Trophoblast cell (in vitro differentiated cells and primary cell): ENCODE measurements around the gene CDC42EP3.

Experiments
- DNase-seq, 2 donors: peaks; one replicate each; pipeline ENCODE4 v3.0.0-alpha.2; 2016
- H2AFZ ChIP-seq: 2 replicates; pipeline ENCODE4 v1.6.1; 2013; ENCODE audit warnings: low read length, moderate library complexity, mild to moderate bottlenecking; ENCODE audit not compliant: insufficient read depth, poor library complexity
- H2AK5ac ChIP-seq: 2 replicates; pipeline ENCODE4 v1.6.1; 2013; ENCODE audit warnings: mild to moderate bottlenecking, low read length
- H2BK120ac ChIP-seq: 2 replicates; pipeline ENCODE4 v1.6.1; 2013; ENCODE audit warnings: low read length, mild to moderate bottlenecking, moderate library complexity; ENCODE audit not compliant: insufficient read depth, poor library complexity
- H2BK12ac ChIP-seq: 2 replicates; pipeline ENCODE4 v1.6.1; 2013; ENCODE audit warnings: mild to moderate bottlenecking, low read length, moderate library complexity
- H2BK5ac ChIP-seq: 2 replicates; pipeline ENCODE4 v1.6.1; 2013; ENCODE audit warnings: low read length, low read depth, moderate library complexity, mild to moderate bottlenecking; ENCODE audit not compliant: poor library complexity
- H3K14ac ChIP-seq: 2 replicates; pipeline ENCODE4 v1.6.1; 2013; ENCODE audit warnings: mild to moderate bottlenecking, low read length
- H3K18ac ChIP-seq: 2 replicates; pipeline ENCODE4 v1.6.1; 2013; ENCODE audit warnings: mild to moderate bottlenecking, low read length
- H3K23ac ChIP-seq: 2 replicates; pipeline ENCODE4 v1.6.1; 2013; ENCODE audit warnings: low read length
- H3K27ac ChIP-seq: 2 replicates; pipeline ENCODE4 v1.5.1; 2013; ENCODE audit warnings: low read depth, mild to moderate bottlenecking, inconsistent platforms, low read length, moderate library complexity
- H3K27me3 ChIP-seq: 2 replicates; pipeline ENCODE4 v1.6.1; 2013; ENCODE audit warnings: inconsistent platforms, mild to moderate bottlenecking, low read length, moderate library complexity; ENCODE audit not compliant: insufficient read depth
- H3K36me3 ChIP-seq, 2 experiments: 1 replicate in 1 of 2; 2 replicates in 1 of 2; pipeline ENCODE4 v1.6.1; 2013; ENCODE audit warnings: low read length in 2 of 2, mild to moderate bottlenecking in 2 of 2, moderate library complexity in 1 of 2; ENCODE audit not compliant: insufficient read depth in 2 of 2, control insufficient read depth in 1 of 2
- H3K4ac ChIP-seq: 2 replicates; pipeline ENCODE4 v1.6.1; 2013; ENCODE audit warnings: low read depth, mild to moderate bottlenecking, low read length, moderate library complexity
- H3K4me1 ChIP-seq, 2 experiments: 1 replicate in 1 of 2; 2 replicates in 1 of 2; pipeline ENCODE4 v1.6.1; 2013; ENCODE audit warnings: low read length in 2 of 2, mild to moderate bottlenecking in 2 of 2, moderate library complexity in 1 of 2; ENCODE audit not compliant: insufficient read depth in 2 of 2, control insufficient read depth in 1 of 2
- H3K4me2 ChIP-seq: 2 replicates; pipeline ENCODE4 v1.6.1; 2013; ENCODE audit warnings: inconsistent platforms, mild to moderate bottlenecking, low read length, moderate library complexity
- H3K4me3 ChIP-seq: 2 replicates; pipeline ENCODE4 v1.5.1; 2013; ENCODE audit warnings: mild to moderate bottlenecking, low read depth, low read length, inconsistent platforms
- H3K79me1 ChIP-seq: one replicate; pipeline ENCODE4 v1.6.1; 2013; ENCODE audit warnings: low read length
- H3K79me2 ChIP-seq: 2 replicates; pipeline ENCODE4 v1.6.1; 2013; ENCODE audit warnings: low read length, mild to moderate bottlenecking; ENCODE audit not compliant: control insufficient read depth, insufficient read depth, poor library complexity
- H3K9ac ChIP-seq: 2 replicates; pipeline ENCODE4 v1.6.1; 2013; ENCODE audit warnings: mild to moderate bottlenecking, low read length
- H3K9me3 ChIP-seq: 2 replicates; pipeline ENCODE4 v1.6.1; 2013; ENCODE audit warnings: low read depth, mild to moderate bottlenecking, control low read depth, inconsistent platforms, low read length; ENCODE audit not compliant: insufficient read depth
- H4K12ac ChIP-seq: 2 replicates; pipeline ENCODE4 v1.6.1; 2013; ENCODE audit warnings: low read depth, mild to moderate bottlenecking, low read length, moderate library complexity
- H4K8ac ChIP-seq: 2 replicates; pipeline ENCODE4 v1.6.1; 2013; ENCODE audit warnings: low read depth, mild to moderate bottlenecking, low read length, moderate library complexity
- H4K91ac ChIP-seq: one replicate; pipeline ENCODE4 v1.6.1; 2013; ENCODE audit warnings: low read depth, mild to moderate bottlenecking, low read length, moderate library complexity
- WGBS: extraction: QIAGEN DNeasy Blood & Tissue Kit; methylation state at CpG from one replicate; pipeline ENCODE4 v1.1.7; 2013; ENCODE audit warnings: missing lambda C conversion rate; ENCODE audit not compliant: insufficient read length, insufficient coverage; ENCODE audit errors: extremely low coverage; 5-methylcytosine and 5-hydroxymethylcytosine counted together

Gene CDC42EP3

GRCh38 chr2:37656512-37657423, 14.7 kb downstream of the CDC42EP3 start:
- H3K79me2 ChIP-seq, result peaks cover 11% of the 10 kb centered on the region
- peaks cover 1 to 10% of the 10 kb centered on the region in 2 experiments for H3K36me3 ChIP-seq
- H3K27me3 ChIP-seq, result no peaks in the 10 kb centered on the region
- peak overlapping the region; percentile 62 for H3K18ac ChIP-seq
- DNase-seq, result peak in 1 of 2 donors; percentile 45
- H3K79me1 ChIP-seq, result peaks cover 12% of the 10 kb centered on the region
- peak overlapping the region; percentile 3 for H4K8ac ChIP-seq
- peak overlapping the region; percentile 5 for H2BK120ac ChIP-seq
- no CpG with 5 or more reads among the region's 11 CpGs for WGBS
- H3K27ac ChIP-seq, result peak overlapping the region; percentile 67
- no peaks in the 10 kb centered on the region for H3K9me3 ChIP-seq
- peak overlapping the region; percentile 47 for H3K14ac ChIP-seq
- H2BK12ac ChIP-seq, result no peak overlapping the region
- H4K12ac ChIP-seq, result no peak overlapping the region
- no peak overlapping the region for H3K4me2 ChIP-seq
- H3K4me3 ChIP-seq, result no peak overlapping the region
- no peak overlapping the region for H2BK5ac ChIP-seq
- H2AK5ac ChIP-seq, result no peak overlapping the region
- H4K91ac ChIP-seq, result peak overlapping the region; percentile 22
- H3K9ac ChIP-seq, result no peak overlapping the region
- H3K4ac ChIP-seq, result peak overlapping the region; percentile 24
- peaks cover 32 to 45% of the 10 kb centered on the region in 2 experiments for H3K4me1 ChIP-seq
- no peak overlapping the region for H3K23ac ChIP-seq
- no peak overlapping the region for H2AFZ ChIP-seq

- Histone ChIP-seq H2AK5ac (no peak overlapping the region), H4K12ac (no peak overlapping the region), H3K4me1 (peaks cover 30 to 45% of the 10 kb centered on the region in 2 experiments), H2BK120ac (peak overlapping the region; percentile 5), H2BK12ac (peak overlapping the region; percentile 51), H2BK5ac (no peak overlapping the region), H4K8ac (no peak overlapping the region), H3K9me3 (no peaks in the 10 kb centered on the region), H3K9ac (no peak overlapping the region), H3K14ac (peak overlapping the region; percentile 18), H3K23ac (no peak overlapping the region), H3K79me1 (peaks cover 12% of the 10 kb centered on the region), H3K27me3 (no peaks in the 10 kb centered on the region), H3K4ac (peak overlapping the region; percentile 29), H3K4me2 (no peak overlapping the region), H3K27ac (no peak overlapping the region), H3K4me3 (no peak overlapping the region), H2AFZ (no peak overlapping the region), H4K91ac (no peak overlapping the region), H3K18ac (no peak overlapping the region), H3K36me3 (peaks cover 1 to 11% of the 10 kb centered on the region in 2 experiments), H3K79me2 (peaks cover 12% of the 10 kb centered on the region)
- WGBS, result no CpG with 5 or more reads among the region's 7 CpGs
- peak; percentile 30 to 68 for DNase-seq
These were observed 16.3 kb downstream of the CDC42EP3 start for GRCh38 chr2:37654932-37655841.

GRCh38 chr2:37654419-37654818, 17.0 kb downstream of the CDC42EP3 start:
- Histone ChIP-seq H3K4me1 (peaks cover 30 to 45% of the 10 kb centered on the region in 2 experiments), H3K27ac (peak overlapping the region; percentile 22), H3K79me1 (peaks cover 12% of the 10 kb centered on the region), H4K91ac (peak overlapping the region; percentile 49), H3K9me3 (no peaks in the 10 kb centered on the region), H3K14ac (no peak overlapping the region), H3K4ac (peak overlapping the region; percentile 37), H2AFZ (no peak overlapping the region), H2BK12ac (no peak overlapping the region), H4K12ac (no peak overlapping the region), H3K36me3 (peaks cover 4 to 14% of the 10 kb centered on the region in 2 experiments), H2AK5ac (peak overlapping the region; percentile 13), H3K23ac (no peak overlapping the region), H2BK120ac (peak overlapping the region; percentile 16), H3K4me3 (no peak overlapping the region), H3K9ac (no peak overlapping the region), H3K79me2 (peaks cover 14% of the 10 kb centered on the region), H3K4me2 (no peak overlapping the region), H3K18ac (no peak overlapping the region), H3K27me3 (no peaks in the 10 kb centered on the region), H2BK5ac (peak overlapping the region; percentile 35), H4K8ac (peak overlapping the region; percentile 3)
- no peak for DNase-seq
- no CpG with 5 or more reads among the region's 8 CpGs for WGBS

- Histone ChIP-seq H2BK120ac (peak overlapping the region; percentile 2), H2AK5ac (no peak overlapping the region), H3K36me3 (peaks cover 5 to 15% of the 10 kb centered on the region in 2 experiments), H3K4me3 (no peak overlapping the region), H3K4ac (peak overlapping the region; percentile 13), H4K8ac (no peak overlapping the region), H3K4me1 (peaks cover 30 to 45% of the 10 kb centered on the region in 2 experiments), H3K14ac (no peak overlapping the region), H2AFZ (no peak overlapping the region), H3K27ac (peak overlapping the region; percentile 22), H4K91ac (peak overlapping the region; percentile 4), H3K9me3 (no peaks in the 10 kb centered on the region), H3K18ac (peak overlapping the region; percentile 4), H3K79me1 (peaks cover 12% of the 10 kb centered on the region), H3K23ac (no peak overlapping the region), H3K4me2 (no peak overlapping the region), H3K27me3 (no peaks in the 10 kb centered on the region), H2BK5ac (peak overlapping the region; percentile 0), H4K12ac (no peak overlapping the region), H2BK12ac (no peak overlapping the region), H3K79me2 (peaks cover 15% of the 10 kb centered on the region), H3K9ac (no peak overlapping the region)
- DNase-seq, result peak; percentile 39 to 44
- no CpG with 5 or more reads among the region's 14 CpGs for WGBS
These were observed 17.6 kb downstream of the CDC42EP3 start for GRCh38 chr2:37653805-37654378.
